ENCODE results near the gene TRPC4. TPM values are rescaled to one million over a fixed set of nuclear protein-coding genes. Genes with fewer than 3 reads are reported as not detected.

The TRPC4 gene
- total and polyA plus RNA-seq, 2 donors (not counting 1 experiment from before 2014, with no cell fraction given), result 1.7 to 30.7 TPM

DNA sequence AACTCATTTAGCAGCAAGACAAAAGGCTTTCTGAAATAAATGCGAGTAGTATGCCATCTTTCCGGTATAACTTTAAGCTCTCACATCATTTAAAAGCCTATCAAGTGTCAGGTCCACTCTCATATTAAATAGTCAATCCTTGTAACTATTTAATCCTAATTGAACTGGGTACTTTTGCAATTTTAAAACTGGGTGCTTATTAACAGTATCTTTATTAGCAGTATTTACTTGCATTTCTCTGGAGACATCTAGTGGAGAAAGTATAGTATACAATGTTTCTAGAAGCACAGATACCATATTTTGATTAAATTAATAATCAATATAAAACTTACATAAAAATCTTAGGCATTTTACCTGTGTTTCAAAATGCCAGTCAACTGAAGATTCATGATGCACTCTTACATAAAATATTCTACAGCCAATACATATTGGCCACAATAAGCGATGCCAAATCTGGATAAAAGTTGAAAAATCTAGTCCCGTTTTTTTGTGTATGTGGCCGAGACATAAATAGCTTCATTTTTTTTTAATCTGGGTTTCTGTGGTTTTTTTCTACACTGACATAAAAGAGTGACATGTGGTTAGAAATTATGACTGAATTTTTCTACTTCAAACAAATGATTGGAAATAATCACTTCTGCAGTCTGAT lies 266.7 kb downstream of the TRPC4 start:
- Histone ChIP-seq H3K4me1 (ENCODE audit: control insufficient read depth, extremely low read depth, insufficient read depth, low read length) (peaks cover 3% of the 10 kb centered on the region), H3K4me3 (replicated peaks in 1 of 4; ENCODE audit: control extremely low read depth in 1 of 4, insufficient read depth in 1 of 4, low read depth in 3 of 4, low read length in 4 of 4) (no peak overlapping the region), H4K20me1 (ENCODE audit: control insufficient read depth, extremely low read depth, insufficient read depth, low read length) (no peaks in the 10 kb centered on the region), H3K9me3 (ENCODE audit: control insufficient read depth, insufficient read depth, low read depth, low read length) (no peaks in the 10 kb centered on the region), H3K27ac (ENCODE audit: insufficient read depth, low read length) (no peak overlapping the region), H3K36me3 (ENCODE audit: control insufficient read depth, insufficient read depth, low read length) (no peaks in the 10 kb centered on the region), H2AFZ (ENCODE audit: low read length) (no peak overlapping the region), H3K9ac (ENCODE audit: insufficient read depth, low read length) (no peak overlapping the region), H3K4me2 (ENCODE audit: extremely low read depth, insufficient read depth, low read length) (no peak overlapping the region), H3K79me2 (ENCODE audit: control insufficient read depth, insufficient read depth, low read length) (no peaks in the 10 kb centered on the region), H3K27me3 (ENCODE audit: control insufficient read depth, insufficient read depth, low read length) (no peaks in the 10 kb centered on the region)
- no peak for TF ChIP-seq EZH2 (IDR thresholded peaks at IDR 0.05; ENCODE audit: low read length, missing control alignments)
- TF ChIP-seq, protein P1, sequence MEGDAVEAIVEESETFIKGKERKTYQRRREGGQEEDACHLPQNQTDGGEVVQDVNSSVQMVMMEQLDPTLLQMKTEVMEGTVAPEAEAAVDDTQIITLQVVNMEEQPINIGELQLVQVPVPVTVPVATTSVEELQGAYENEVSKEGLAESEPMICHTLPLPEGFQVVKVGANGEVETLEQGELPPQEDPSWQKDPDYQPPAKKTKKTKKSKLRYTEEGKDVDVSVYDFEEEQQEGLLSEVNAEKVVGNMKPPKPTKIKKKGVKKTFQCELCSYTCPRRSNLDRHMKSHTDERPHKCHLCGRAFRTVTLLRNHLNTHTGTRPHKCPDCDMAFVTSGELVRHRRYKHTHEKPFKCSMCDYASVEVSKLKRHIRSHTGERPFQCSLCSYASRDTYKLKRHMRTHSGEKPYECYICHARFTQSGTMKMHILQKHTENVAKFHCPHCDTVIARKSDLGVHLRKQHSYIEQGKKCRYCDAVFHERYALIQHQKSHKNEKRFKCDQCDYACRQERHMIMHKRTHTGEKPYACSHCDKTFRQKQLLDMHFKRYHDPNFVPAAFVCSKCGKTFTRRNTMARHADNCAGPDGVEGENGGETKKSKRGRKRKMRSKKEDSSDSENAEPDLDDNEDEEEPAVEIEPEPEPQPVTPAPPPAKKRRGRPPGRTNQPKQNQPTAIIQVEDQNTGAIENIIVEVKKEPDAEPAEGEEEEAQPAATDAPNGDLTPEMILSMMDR (conservative IDR thresholded peaks at IDR 0.05 in 1 of 2, IDR thresholded peaks at IDR 0.05 in 1 of 2; ENCODE audit: low read depth in 1 of 2, low read length in 2 of 2), result peak in 1 of 2 donors; percentile 44
- DNase-seq (ENCODE audit: low read depth in 2 of 2), result peak; percentile 36 to 64

- Histone ChIP-seq H3K4me1 (ENCODE audit: control insufficient read depth, extremely low read depth, insufficient read depth, low read length) (peaks cover 3% of the 10 kb centered on the region), H3K9me3 (ENCODE audit: control insufficient read depth, insufficient read depth, low read depth, low read length) (no peaks in the 10 kb centered on the region), H3K4me2 (ENCODE audit: extremely low read depth, insufficient read depth, low read length) (no peak overlapping the region), H3K27me3 (ENCODE audit: control insufficient read depth, insufficient read depth, low read length) (no peaks in the 10 kb centered on the region), H3K27ac (ENCODE audit: insufficient read depth, low read length) (no peak overlapping the region), H2AFZ (ENCODE audit: low read length) (no peak overlapping the region), H4K20me1 (ENCODE audit: control insufficient read depth, extremely low read depth, insufficient read depth, low read length) (no peaks in the 10 kb centered on the region), H3K9ac (ENCODE audit: insufficient read depth, low read length) (no peak overlapping the region), H3K36me3 (ENCODE audit: control insufficient read depth, insufficient read depth, low read length) (no peaks in the 10 kb centered on the region), H3K79me2 (ENCODE audit: control insufficient read depth, insufficient read depth, low read length) (peaks cover 7% of the 10 kb centered on the region), H3K4me3 (replicated peaks in 1 of 4; ENCODE audit: control extremely low read depth in 1 of 4, insufficient read depth in 1 of 4, low read depth in 3 of 4, low read length in 4 of 4) (no peak overlapping the region)
- TF ChIP-seq, protein P1 (conservative IDR thresholded peaks at IDR 0.05 in 1 of 2, IDR thresholded peaks at IDR 0.05 in 1 of 2; ENCODE audit: low read depth in 1 of 2, low read length in 2 of 2), result no peak
- no peak for TF ChIP-seq EZH2 (IDR thresholded peaks at IDR 0.05; ENCODE audit: low read length, missing control alignments)
- DNase-seq (ENCODE audit: low read depth in 2 of 2), result no peak
Measured at GRCh38 chr13:37601648-37602440, 267.7 kb downstream of the TRPC4 start.

DNA sequence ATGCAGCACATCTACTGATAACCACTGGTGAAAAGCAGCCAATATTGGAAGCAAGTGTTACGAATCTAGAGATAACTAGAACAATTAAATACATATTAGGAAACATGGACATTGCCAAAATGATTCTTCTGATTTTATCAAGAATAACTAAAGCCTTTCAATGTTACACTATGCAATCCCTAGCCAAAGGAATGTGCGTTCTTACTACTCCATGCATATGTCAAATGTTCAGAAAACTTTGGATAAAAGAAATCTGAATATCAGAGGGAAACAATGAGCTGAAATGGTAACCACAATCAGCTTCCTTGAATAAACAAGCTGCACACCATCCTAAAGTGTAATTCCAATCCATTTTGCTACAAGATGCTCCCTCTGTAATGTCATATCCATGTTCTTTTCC lies 270.1 kb downstream of the TRPC4 start:
- H3K4me1 ChIP-seq (ENCODE audit: control insufficient read depth, extremely low read depth, insufficient read depth, low read length), result peaks cover 3% of the 10 kb centered on the region
- peak overlapping the region; percentile 27 for H2AFZ ChIP-seq (ENCODE audit: low read length)
- no peaks in the 10 kb centered on the region for H3K36me3 ChIP-seq (ENCODE audit: control insufficient read depth, insufficient read depth, low read length)
- no peak overlapping the region for H3K9ac ChIP-seq (ENCODE audit: insufficient read depth, low read length)
- H4K20me1 ChIP-seq (ENCODE audit: control insufficient read depth, extremely low read depth, insufficient read depth, low read length), result no peaks in the 10 kb centered on the region
- peak overlapping the region; percentile 4 for H3K4me2 ChIP-seq (ENCODE audit: extremely low read depth, insufficient read depth, low read length)
- H3K4me3 ChIP-seq (replicated peaks in 1 of 4; ENCODE audit: control extremely low read depth in 1 of 4, insufficient read depth in 1 of 4, low read depth in 3 of 4, low read length in 4 of 4), result peak overlapping the region in 1 of 4 experiments; percentile 61
- no peaks in the 10 kb centered on the region for H3K27me3 ChIP-seq (ENCODE audit: control insufficient read depth, insufficient read depth, low read length)
- no peaks in the 10 kb centered on the region for H3K9me3 ChIP-seq (ENCODE audit: control insufficient read depth, insufficient read depth, low read depth, low read length)
- peaks cover 7% of the 10 kb centered on the region for H3K79me2 ChIP-seq (ENCODE audit: control insufficient read depth, insufficient read depth, low read length)
- peak in 1 of 2 donors; percentile 18 for DNase-seq (ENCODE audit: low read depth in 2 of 2)
- TF ChIP-seq, protein P1 (conservative IDR thresholded peaks at IDR 0.05 in 1 of 2, IDR thresholded peaks at IDR 0.05 in 1 of 2; ENCODE audit: low read depth in 1 of 2, low read length in 2 of 2), result no peak
- TF ChIP-seq EZH2 (IDR thresholded peaks at IDR 0.05; ENCODE audit: low read length, missing control alignments), result no peak
- no peak overlapping the region for H3K27ac ChIP-seq (ENCODE audit: insufficient read depth, low read length)

All from fibroblast of lung (primary cell).